Gastrocnemius medialis (tissue), 4 donors: ENCODE results near the gene GTF2H2.
"Not testable (repeated sequence)": the region's sequence is repeated elsewhere in the genome, so short reads cannot be mapped to it uniquely, and the experiment has no call there.

Source experiments
- CTCF ChIP-seq, 5 experiments: fragments of 450-650 bp in 3 of 5; fragments of 200-600 bp in 2 of 5; sonication (generic) in 2 of 5; IDR thresholded peaks in 4 of 5; conservative IDR thresholded peaks in 1 of 5; 1 replicate in 4 of 5; 2 replicates in 1 of 5; pipeline ENCODE4 v1.5.1; 2016 to 2019; ENCODE audit warnings: antibody characterized with exemption in 5 of 5, mild to moderate bottlenecking in 3 of 5, moderate library complexity in 3 of 5
- POLR2A ChIP-seq, 2 donors: fragments of 450-650 bp; IDR thresholded peaks; one replicate each; pipeline ENCODE4 v1.6.1; 2017; ENCODE audit warnings: antibody characterized with exemption in 2 of 2, mild to moderate bottlenecking in 2 of 2, moderate library complexity in 2 of 2

- TF ChIP-seq POLR2A (IDR thresholded peaks at IDR 0.05); CTCF (IDR thresholded peaks at IDR 0.05 in 4 of 5, conservative IDR thresholded peaks at IDR 0.05 in 1 of 5): not testable (repeated sequence)
Measured at GRCh38 chr5:71031046-71031776, 36.3 kb downstream of the GTF2H2 start.
